HepG2 (cell line): ENCODE data around the gene FAM89B.

Experiments used
- ARID2 ChIP-seq: sonication (generic); formaldehyde crosslinking; IDR thresholded peaks from 2 replicates; pipeline ENCODE4 v1.8.1; 2022; ENCODE audit warnings: mild to moderate bottlenecking, missing genetic modification reagents, borderline replicate concordance
- CC2D1A ChIP-seq: sonication (generic); formaldehyde crosslinking; IDR thresholded peaks from 2 replicates; pipeline ENCODE4 v1.8.1; 2023; ENCODE audit warnings: mild to moderate bottlenecking, missing genetic modification reagents
- RXRB ChIP-seq: IDR thresholded peaks from 2 replicates; pipeline ENCODE4 v1.6.1; 2016; ENCODE audit warnings: borderline replicate concordance, missing genetic modification reagents, missing compliant biosample characterization
- TF ChIP-seq, protein P1 (sequence below), 2 experiments: sonication (generic) in 1 of 2; formaldehyde crosslinking in 1 of 2; IDR thresholded peaks; 2 replicates each; pipeline versions ENCODE4 v1.5.1 to v1.6.1; 2011 to 2020; ENCODE audit warnings: borderline replicate concordance in 1 of 2, low read depth in 1 of 2, low read length in 1 of 2, mild to moderate bottlenecking in 1 of 2, missing genetic modification reagents in 1 of 2, moderate library complexity in 1 of 2
- TF ChIP-seq, protein P2 (sequence below): sonication (generic); formaldehyde crosslinking; IDR thresholded peaks from 2 replicates; pipeline ENCODE4 v1.4.0; 2020; ENCODE audit warnings: missing genetic modification reagents
- TF ChIP-seq, protein P3 (sequence below): sonication (generic); formaldehyde crosslinking; IDR thresholded peaks from 2 replicates; pipeline ENCODE4 v1.4.0; 2020; ENCODE audit warnings: missing genetic modification reagents, mild to moderate bottlenecking, borderline replicate concordance
- TF ChIP-seq, protein P4 (sequence below): sonication (generic); formaldehyde crosslinking; IDR thresholded peaks from 2 replicates; pipeline ENCODE4 v1.5.0; 2020; ENCODE audit warnings: mild to moderate bottlenecking, missing genetic modification reagents, moderate library complexity

DNA sequence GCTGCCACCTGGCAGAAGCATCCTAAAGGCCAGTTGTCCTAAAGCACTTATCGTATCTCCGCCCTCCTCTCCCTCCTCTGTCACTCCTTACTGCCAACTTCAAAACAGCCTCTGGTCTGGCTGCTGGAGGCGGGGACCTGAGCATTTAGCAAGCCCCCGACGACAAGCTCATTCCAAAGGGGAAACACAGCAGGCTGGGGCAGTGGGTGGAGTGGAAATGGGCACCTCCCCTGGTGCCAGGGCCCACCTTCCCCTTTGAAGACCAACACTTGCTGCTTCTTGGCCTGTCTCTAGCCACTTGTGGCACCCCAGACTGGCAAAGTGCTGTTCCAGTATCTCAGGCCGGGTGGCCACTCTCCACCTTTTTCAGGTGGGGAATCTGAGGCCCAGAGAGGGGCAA lies 38.1 kb downstream of the FAM89B start:
- TF ChIP-seq, protein P1, sequence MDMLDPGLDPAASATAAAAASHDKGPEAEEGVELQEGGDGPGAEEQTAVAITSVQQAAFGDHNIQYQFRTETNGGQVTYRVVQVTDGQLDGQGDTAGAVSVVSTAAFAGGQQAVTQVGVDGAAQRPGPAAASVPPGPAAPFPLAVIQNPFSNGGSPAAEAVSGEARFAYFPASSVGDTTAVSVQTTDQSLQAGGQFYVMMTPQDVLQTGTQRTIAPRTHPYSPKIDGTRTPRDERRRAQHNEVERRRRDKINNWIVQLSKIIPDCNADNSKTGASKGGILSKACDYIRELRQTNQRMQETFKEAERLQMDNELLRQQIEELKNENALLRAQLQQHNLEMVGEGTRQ (IDR thresholded peaks at IDR 0.05; ENCODE audit: low read depth, low read length) = no peak
- TF ChIP-seq, protein P1 (CRISPR knock-in tag; IDR thresholded peaks at IDR 0.05; ENCODE audit: borderline replicate concordance) = no peak
- TF ChIP-seq, protein P2, sequence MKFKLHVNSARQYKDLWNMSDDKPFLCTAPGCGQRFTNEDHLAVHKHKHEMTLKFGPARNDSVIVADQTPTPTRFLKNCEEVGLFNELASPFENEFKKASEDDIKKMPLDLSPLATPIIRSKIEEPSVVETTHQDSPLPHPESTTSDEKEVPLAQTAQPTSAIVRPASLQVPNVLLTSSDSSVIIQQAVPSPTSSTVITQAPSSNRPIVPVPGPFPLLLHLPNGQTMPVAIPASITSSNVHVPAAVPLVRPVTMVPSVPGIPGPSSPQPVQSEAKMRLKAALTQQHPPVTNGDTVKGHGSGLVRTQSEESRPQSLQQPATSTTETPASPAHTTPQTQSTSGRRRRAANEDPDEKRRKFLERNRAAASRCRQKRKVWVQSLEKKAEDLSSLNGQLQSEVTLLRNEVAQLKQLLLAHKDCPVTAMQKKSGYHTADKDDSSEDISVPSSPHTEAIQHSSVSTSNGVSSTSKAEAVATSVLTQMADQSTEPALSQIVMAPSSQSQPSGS (CRISPR knock-in tag) = no peak
- no peak for TF ChIP-seq RXRB (CRISPR knock-in tag)
- no peak for TF ChIP-seq CC2D1A (CRISPR knock-in tag)
- TF ChIP-seq, protein P3, sequence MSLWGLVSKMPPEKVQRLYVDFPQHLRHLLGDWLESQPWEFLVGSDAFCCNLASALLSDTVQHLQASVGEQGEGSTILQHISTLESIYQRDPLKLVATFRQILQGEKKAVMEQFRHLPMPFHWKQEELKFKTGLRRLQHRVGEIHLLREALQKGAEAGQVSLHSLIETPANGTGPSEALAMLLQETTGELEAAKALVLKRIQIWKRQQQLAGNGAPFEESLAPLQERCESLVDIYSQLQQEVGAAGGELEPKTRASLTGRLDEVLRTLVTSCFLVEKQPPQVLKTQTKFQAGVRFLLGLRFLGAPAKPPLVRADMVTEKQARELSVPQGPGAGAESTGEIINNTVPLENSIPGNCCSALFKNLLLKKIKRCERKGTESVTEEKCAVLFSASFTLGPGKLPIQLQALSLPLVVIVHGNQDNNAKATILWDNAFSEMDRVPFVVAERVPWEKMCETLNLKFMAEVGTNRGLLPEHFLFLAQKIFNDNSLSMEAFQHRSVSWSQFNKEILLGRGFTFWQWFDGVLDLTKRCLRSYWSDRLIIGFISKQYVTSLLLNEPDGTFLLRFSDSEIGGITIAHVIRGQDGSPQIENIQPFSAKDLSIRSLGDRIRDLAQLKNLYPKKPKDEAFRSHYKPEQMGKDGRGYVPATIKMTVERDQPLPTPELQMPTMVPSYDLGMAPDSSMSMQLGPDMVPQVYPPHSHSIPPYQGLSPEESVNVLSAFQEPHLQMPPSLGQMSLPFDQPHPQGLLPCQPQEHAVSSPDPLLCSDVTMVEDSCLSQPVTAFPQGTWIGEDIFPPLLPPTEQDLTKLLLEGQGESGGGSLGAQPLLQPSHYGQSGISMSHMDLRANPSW (CRISPR knock-in tag) = no peak
- TF ChIP-seq ARID2 (CRISPR knock-in tag) = no peak
- TF ChIP-seq, protein P4, sequence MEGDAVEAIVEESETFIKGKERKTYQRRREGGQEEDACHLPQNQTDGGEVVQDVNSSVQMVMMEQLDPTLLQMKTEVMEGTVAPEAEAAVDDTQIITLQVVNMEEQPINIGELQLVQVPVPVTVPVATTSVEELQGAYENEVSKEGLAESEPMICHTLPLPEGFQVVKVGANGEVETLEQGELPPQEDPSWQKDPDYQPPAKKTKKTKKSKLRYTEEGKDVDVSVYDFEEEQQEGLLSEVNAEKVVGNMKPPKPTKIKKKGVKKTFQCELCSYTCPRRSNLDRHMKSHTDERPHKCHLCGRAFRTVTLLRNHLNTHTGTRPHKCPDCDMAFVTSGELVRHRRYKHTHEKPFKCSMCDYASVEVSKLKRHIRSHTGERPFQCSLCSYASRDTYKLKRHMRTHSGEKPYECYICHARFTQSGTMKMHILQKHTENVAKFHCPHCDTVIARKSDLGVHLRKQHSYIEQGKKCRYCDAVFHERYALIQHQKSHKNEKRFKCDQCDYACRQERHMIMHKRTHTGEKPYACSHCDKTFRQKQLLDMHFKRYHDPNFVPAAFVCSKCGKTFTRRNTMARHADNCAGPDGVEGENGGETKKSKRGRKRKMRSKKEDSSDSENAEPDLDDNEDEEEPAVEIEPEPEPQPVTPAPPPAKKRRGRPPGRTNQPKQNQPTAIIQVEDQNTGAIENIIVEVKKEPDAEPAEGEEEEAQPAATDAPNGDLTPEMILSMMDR = no peak
